NCI-H510A (cell line): ENCODE results near the gene LSM11.

Experiments used
- DNase-seq: peaks from one replicate; lab custom pipeline; 2025; lab: John Stamatoyannopoulos, UW

Gene LSM11

DNA sequence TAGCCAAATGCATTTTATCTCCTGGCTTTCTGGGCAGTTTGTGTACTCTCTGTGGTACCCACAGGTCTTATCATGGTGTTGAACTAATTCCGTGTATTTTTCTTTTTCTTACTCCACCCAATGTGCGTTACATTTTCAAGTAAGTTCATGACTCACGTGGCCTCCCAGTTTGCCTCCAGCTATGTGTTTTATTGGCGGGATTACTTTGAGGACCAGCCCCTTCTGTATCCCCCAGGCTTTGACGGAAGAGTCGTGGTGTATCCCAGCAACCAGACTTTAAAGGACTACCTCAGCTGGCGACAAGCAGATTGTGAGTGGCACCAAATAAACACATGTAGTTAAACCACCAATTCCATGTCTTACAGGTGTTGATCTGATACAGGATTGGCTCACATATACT, 9.1 kb upstream of the LSM11 start:
- DNase-seq, result no peak

DNA sequence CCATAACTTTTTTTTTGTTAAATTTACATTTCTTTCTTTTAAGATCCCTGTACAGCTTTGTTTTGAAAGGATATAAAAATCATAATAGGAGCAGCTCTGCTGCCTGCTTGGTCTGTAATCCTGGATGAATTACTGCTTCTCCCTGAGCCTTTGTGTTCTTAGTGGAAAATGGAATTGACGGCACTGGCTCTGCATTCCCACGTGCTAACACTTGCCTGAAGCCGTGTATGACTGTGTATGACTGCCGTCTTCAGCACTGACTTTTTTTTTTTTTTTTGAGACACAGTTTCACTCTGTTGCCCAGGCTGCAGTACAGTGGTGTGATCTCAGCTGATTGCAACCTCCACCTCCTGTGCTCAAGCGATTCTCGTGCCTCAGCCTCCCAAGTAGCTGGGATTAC, 7.5 kb upstream of the LSM11 start:
- DNase-seq, result no peak

DNA sequence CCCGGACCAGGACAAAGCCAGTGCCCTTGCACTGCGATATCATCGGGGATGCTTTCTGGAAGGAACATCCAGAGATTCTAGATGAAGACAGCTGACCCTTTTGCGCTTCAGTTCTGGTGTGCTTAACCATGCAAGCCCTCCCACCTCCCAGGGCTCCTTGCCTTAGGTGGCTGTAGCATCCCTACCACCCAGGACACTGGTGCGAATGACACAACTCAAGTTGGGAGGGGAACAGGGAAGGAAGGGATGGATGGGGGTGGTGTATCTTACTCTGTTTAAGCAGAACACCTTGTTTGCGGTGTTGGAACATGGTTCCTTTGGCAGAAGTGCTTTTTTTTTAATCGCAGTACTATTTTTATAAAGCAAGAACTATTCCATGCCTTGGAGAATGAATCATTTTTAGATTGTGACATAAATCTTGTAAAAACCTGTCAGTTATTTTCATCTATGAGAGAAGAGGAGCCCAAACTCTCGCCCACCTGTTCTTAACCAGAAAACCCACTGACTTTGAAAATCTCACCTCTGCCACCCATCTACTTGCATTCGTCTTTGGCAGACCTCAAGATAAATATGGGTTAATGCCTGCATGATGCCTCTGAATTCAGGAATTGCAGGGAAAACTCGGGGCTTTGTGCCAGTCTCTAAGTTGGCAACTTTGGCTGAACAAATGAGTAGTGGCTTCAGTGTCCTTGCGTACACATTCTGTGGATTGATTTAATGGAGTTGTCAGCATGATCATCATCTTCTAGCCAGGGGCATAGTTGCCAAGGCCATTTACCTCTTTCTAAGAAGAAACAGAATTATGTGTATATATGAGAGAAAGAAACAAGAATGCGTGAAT, 3.9 kb upstream of the LSM11 start:
- DNase-seq, result no peak

- no peak for DNase-seq
Measured at GRCh38 chr5:157740229-157740610, 3.3 kb upstream of the LSM11 start.

- DNase-seq, result no peak
Measured at GRCh38 chr5:157741131-157741530, 2.4 kb upstream of the LSM11 start.

- no peak for DNase-seq
Measured at GRCh38 chr5:157744051-157745011, 819 bp downstream of the LSM11 start.

- DNase-seq, result no peak
Measured at GRCh38 chr5:157745041-157745456, 1.5 kb downstream of the LSM11 start.

DNA sequence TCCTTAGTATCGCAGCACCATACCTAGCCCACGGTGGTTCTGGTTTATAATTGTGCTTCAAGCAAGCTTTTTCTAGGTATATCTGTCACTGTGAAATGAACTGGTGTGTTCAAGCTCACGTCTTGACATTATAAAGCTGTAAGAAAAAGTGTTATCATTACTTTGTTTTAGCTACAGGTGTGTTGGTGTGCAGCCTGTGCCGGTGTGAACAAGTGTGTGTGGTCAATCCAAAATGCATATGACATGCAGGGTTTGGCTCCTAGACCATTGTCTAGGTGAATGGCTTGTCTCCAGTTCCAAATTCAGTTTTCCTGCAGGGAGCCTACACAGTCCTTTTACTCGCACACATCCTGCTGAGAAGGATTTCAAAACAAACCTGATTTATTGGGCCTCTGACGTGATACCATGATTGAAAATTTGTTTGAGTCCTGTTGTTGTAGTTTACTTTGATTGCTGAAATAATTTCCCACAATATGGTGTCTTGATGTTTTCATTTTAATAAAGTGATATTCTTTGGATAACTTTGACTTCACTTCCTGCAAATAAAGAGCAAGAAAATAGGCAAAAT, 3.7 kb downstream of the LSM11 start:
- no peak for DNase-seq

DNA sequence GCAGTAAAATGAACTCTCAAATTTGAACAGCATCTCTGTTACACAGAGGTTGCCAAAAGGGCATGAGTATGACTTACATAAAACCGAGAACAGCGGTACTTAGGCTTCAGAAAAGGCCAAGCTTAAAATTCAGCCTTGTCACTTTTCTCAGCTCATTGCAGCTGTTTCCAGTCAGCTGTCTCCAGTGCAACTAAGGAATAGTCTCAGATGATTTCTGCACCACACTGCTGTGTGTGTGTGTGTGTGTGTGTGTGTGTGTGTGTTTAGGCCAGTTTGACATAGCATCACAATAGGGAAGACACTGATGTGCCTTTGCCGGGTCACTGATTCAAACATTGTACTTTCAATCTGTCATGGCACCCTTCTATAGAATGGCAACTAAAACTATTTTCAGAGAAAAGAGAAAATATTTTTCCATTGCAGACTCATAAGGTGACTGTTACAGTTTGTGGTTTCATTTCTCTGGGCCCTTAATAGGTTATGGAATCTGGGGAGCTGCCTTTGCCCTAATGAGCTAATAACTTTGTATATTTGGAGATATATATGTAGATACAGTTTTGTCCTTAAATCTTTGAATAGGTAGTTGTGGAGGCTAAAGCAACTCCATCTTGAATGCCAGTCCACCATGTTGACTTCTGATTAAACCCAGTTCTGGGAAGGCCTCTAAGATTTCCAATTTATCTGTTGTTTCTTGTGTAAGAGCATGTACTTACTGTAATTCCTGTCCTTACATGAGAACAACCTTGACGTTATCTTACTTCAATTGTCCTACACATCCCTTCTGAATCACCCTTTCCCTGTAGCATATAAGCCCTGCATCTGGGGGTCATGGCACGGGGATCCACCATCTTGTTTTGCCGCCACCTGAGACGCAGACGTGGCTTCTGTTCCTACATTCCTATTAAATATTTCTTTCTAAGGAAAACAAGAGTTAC, 4.5 kb downstream of the LSM11 start:
- no peak for DNase-seq

DNA sequence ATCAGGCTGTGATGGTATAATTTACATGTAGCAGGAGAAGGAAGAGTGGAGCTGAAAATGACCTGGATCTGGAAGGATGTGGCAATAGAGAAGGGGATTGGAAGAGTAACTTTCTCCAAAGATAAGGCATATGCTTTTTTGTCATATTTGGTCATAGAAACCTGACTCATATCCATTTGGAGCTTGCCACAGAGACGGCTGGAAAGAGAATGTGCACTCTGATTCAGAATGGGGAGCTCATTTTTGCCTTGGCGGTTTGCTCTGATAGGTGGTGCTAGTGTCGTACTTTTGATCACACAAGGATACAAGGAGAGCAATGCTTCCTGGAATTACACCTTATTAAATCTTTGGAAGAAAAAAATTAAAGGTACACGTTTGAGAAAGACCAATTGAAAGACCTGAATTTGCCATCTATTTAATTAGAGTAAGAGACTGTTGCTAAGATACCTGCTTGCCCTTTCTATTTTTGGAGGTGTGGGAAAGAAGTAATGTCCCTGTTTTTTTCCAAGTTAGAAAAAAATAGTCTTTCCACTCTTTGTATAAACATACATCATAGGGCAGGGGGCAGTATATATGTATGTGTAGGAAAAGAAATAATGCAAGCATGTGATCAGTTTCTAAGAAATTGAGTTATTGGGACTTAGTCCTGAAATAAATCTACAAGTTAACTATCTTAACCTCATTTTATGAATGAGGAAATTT, 5.4 kb downstream of the LSM11 start:
- DNase-seq, result no peak

DNA sequence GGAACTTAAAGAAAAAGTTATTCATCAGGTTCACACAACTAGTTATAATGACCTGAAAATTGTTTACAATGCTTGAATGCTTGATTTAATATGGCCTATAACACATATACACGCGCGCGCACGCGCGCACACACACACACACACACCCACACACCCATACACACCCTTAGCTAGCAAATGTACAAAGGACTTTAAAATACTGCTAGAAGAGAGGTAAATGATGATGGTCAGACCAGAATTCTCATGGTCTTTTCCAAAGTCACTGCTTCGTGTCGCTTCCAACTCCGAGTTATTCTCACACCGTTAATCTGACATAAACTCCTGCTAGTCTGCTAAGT, 5.9 kb downstream of the LSM11 start:
- DNase-seq, result no peak

GRCh38 chr5:157750320-157750719, 6.8 kb downstream of the LSM11 start:
- no peak for DNase-seq

- DNase-seq, result no peak
Measured at GRCh38 chr5:157756122-157756521, 12.6 kb downstream of the LSM11 start.

GRCh38 chr5:157758706-157759105, 15.2 kb downstream of the LSM11 start:
- DNase-seq, result no peak

DNA sequence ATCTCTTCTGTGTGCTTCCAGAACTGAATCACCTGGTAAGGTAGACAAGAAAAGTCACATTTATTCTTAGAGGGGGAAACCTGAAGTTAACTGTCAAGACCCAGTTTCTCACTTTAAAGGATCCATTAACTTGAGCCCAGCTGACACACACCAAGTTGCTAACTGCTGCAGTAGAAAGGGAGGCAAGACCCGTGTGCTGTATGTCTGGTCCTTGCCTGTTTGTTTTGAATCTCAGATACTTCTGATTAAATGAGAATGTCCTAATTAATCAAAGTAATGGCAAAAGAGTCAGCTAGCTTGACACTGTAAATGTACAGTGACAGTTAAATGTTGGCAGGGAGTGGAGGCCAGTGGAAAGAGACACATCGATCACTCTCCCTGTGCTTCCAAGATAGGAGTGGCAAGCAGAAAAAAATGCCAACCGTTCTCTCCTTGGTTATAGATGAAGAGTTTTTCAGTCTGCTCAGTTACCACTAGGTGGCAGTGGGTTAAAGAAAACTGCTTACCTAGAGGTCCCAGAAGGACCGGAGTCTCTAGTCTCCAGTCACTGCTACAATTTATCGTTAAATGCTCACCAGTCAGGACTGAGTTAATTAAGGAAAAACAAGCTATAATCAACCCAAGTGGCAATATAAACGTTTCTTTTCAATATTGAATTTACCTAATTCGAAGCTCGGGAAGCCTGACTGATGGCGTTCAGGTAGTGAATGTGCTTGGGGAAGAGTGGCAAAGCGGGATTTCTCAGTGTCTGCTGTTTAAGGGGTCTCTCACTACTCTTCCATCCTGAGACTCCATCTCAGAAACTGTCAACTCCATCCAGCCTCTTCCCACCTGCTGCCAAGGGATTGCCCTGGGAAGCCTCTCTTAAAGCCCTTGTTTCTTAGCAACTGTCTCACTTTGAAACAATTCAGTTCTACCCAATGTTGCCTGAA, 18.4 kb downstream of the LSM11 start:
- DNase-seq, result peak; percentile 6

DNA sequence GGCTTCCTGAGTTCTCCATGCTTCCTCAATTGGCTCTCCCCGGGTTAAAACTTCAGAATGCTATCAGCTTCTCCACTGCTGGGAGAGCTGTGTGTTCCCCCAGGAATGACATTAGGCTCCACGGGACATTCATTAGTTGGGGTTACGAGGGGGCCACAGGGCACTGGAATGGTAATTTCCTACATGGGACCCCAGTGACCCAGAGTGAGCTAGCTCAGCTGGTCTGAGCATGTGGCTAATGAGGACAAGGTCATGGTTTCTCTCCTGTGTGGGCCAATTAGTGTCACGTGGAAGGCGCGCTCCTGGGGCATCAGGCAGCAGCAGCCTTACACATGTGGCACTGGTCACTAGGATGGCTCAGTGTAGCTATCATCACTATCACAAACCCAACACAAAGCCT, 21.0 kb downstream of the LSM11 start:
- DNase-seq, result no peak

GRCh38 chr5:157766442-157766841, 22.9 kb downstream of the LSM11 start:
- DNase-seq, result no peak

DNA sequence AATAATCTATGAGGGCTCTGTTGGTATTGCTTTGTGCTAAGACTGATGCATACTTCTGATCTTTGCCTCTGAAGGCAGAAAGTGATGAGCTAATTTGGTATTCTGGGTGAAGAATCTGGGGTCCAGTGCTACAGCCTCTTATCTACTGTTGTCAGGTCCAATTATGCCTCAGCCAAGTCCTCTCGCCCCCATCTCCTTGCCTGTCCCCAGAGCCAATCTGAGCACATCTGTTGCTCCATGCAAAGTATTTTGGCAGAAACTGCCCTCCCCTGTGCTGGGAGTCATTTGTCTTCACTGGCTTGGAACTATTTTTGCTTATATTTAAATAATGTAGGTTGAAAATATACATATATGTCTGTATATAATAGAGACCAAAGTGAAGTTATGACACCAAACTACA, 23.4 kb downstream of the LSM11 start:
- no peak for DNase-seq

- no peak for DNase-seq
Measured at GRCh38 chr5:157767689-157768088, 24.2 kb downstream of the LSM11 start.

DNA sequence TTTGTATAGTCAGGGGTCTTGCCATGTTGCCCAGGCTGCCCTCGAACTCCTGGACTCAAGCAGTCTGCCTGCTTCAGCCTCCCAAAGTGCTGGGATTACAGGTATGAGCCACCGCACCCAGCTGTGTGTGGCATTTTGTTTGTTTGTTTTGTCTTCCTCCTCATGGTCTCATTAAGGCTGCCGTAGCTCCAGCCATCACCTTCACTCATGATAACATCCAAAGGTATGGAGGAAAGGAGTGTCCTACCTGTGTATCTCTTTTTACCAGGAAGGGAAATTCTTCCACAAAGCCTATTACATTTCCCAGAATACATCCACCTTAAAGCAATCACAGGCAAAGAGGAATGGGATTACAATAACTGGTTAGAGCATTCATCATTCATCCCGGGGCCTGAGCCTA, 27.2 kb downstream of the LSM11 start:
- no peak for DNase-seq
